Measurements from ENCODE around the gene FOXP1. TPM values are rescaled to one million over a fixed set of nuclear protein-coding genes. Genes with fewer than 3 reads are reported as not detected.

FOXP1 gene
- total and polyA plus RNA-seq, 2 donors: 26.1 to 42.3 TPM

- DNase-seq (ENCODE audit: low read depth in 6 of 9, low spot score in 9 of 9): no peak
- WGBS: 98% methylated on average over 1 of the region's 1 CpG
- Histone ChIP-seq H3K27ac (ENCODE audit: low read depth in 1 of 2, low read length in 1 of 2) (no peak overlapping the region), H3K4me1 (ENCODE audit: control insufficient read depth in 2 of 2, insufficient read depth in 2 of 2, low read length in 2 of 2) (peaks cover 69 to 83% of the 10 kb centered on the region in 2 donors), H3K27me3 (ENCODE audit: control insufficient read depth in 2 of 2, insufficient read depth in 1 of 2, low read length in 1 of 2) (no peaks in the 10 kb centered on the region), H3K36me3 (ENCODE audit: control insufficient read depth in 2 of 2, insufficient read depth in 2 of 2, low read length in 1 of 2) (no peaks in the 10 kb centered on the region), H3K4me3 (ENCODE audit: low read length in 2 of 2) (no peak overlapping the region), H3K9me3 (ENCODE audit: control insufficient read depth in 2 of 2, insufficient read depth in 1 of 2, low read length in 1 of 2) (peaks cover 0 to 3% of the 10 kb centered on the region in 2 donors)
These were observed 136.8 kb downstream of the FOXP1 start for GRCh38 chr3:71446734-71447133.

- no peaks in the 10 kb centered on the region for H3K27me3 ChIP-seq (ENCODE audit: control insufficient read depth in 2 of 2, insufficient read depth in 1 of 2, low read length in 1 of 2)
- H3K4me3 ChIP-seq (ENCODE audit: low read length in 2 of 2): no peak overlapping the region
- no peak for DNase-seq (ENCODE audit: low read depth in 6 of 9, low spot score in 9 of 9)
- 75% methylated on average over 4 of the region's 4 CpGs for WGBS
- H3K4me1 ChIP-seq (ENCODE audit: control insufficient read depth in 2 of 2, insufficient read depth in 2 of 2, low read length in 2 of 2): peaks cover 71 to 84% of the 10 kb centered on the region in 2 donors
- peaks cover 0 to 3% of the 10 kb centered on the region in 2 donors for H3K9me3 ChIP-seq (ENCODE audit: control insufficient read depth in 2 of 2, insufficient read depth in 1 of 2, low read length in 1 of 2)
- peak overlapping the region; percentile 57 to 80 for H3K27ac ChIP-seq (ENCODE audit: low read depth in 1 of 2, low read length in 1 of 2)
- no peaks in the 10 kb centered on the region for H3K36me3 ChIP-seq (ENCODE audit: control insufficient read depth in 2 of 2, insufficient read depth in 2 of 2, low read length in 1 of 2)
These were observed 137.3 kb downstream of the FOXP1 start for GRCh38 chr3:71446260-71446659.

GRCh38 chr3:71444861-71445259 lies 138.7 kb downstream of the FOXP1 start:
- Histone ChIP-seq H3K9me3 (ENCODE audit: control insufficient read depth in 2 of 2, insufficient read depth in 1 of 2, low read length in 1 of 2) (peaks cover 0 to 3% of the 10 kb centered on the region in 2 donors), H3K4me3 (ENCODE audit: low read length in 2 of 2) (peak overlapping the region; percentile 4 to 6), H3K27ac (ENCODE audit: low read depth in 1 of 2, low read length in 1 of 2) (peak overlapping the region; percentile 95 to 99), H3K4me1 (ENCODE audit: control insufficient read depth in 2 of 2, insufficient read depth in 2 of 2, low read length in 2 of 2) (peaks cover 76 to 91% of the 10 kb centered on the region in 2 donors), H3K36me3 (ENCODE audit: control insufficient read depth in 2 of 2, insufficient read depth in 2 of 2, low read length in 1 of 2) (no peaks in the 10 kb centered on the region), H3K27me3 (ENCODE audit: control insufficient read depth in 2 of 2, insufficient read depth in 1 of 2, low read length in 1 of 2) (no peaks in the 10 kb centered on the region)
- WGBS: 21% methylated on average over 4 of the region's 4 CpGs
- peak in 1 of 9 donors; percentile 41 for DNase-seq (ENCODE audit: low read depth in 6 of 9, low spot score in 9 of 9)

GRCh38 chr3:71444028-71444860 lies 139.3 kb downstream of the FOXP1 start:
- peaks cover 80 to 94% of the 10 kb centered on the region in 2 donors for H3K4me1 ChIP-seq (ENCODE audit: control insufficient read depth in 2 of 2, insufficient read depth in 2 of 2, low read length in 2 of 2)
- DNase-seq (ENCODE audit: low read depth in 6 of 9, low spot score in 9 of 9): peak; percentile 63 to 95 (median 83)
- H3K27me3 ChIP-seq (ENCODE audit: control insufficient read depth in 2 of 2, insufficient read depth in 1 of 2, low read length in 1 of 2): no peaks in the 10 kb centered on the region
- H3K4me3 ChIP-seq (ENCODE audit: low read length in 2 of 2): peak overlapping the region; percentile 4 to 6
- H3K36me3 ChIP-seq (ENCODE audit: control insufficient read depth in 2 of 2, insufficient read depth in 2 of 2, low read length in 1 of 2): no peaks in the 10 kb centered on the region
- peak overlapping the region; percentile 95 to 99 for H3K27ac ChIP-seq (ENCODE audit: low read depth in 1 of 2, low read length in 1 of 2)
- under 1% methylated on average over 17 of the region's 17 CpGs for WGBS
- H3K9me3 ChIP-seq (ENCODE audit: control insufficient read depth in 2 of 2, insufficient read depth in 1 of 2, low read length in 1 of 2): peaks cover 0 to 3% of the 10 kb centered on the region in 2 donors

GRCh38 chr3:71443332-71443731 lies 140.2 kb downstream of the FOXP1 start:
- H3K36me3 ChIP-seq (ENCODE audit: control insufficient read depth in 2 of 2, insufficient read depth in 2 of 2, low read length in 1 of 2): no peaks in the 10 kb centered on the region
- 89% methylated on average over 8 of the region's 8 CpGs for WGBS
- H3K27me3 ChIP-seq (ENCODE audit: control insufficient read depth in 2 of 2, insufficient read depth in 1 of 2, low read length in 1 of 2): no peaks in the 10 kb centered on the region
- DNase-seq (ENCODE audit: low read depth in 6 of 9, low spot score in 9 of 9): no peak
- H3K27ac ChIP-seq (ENCODE audit: low read depth in 1 of 2, low read length in 1 of 2): peak overlapping the region; percentile 95 to 97
- H3K4me1 ChIP-seq (ENCODE audit: control insufficient read depth in 2 of 2, insufficient read depth in 2 of 2, low read length in 2 of 2): peaks cover 88 to 95% of the 10 kb centered on the region in 2 donors
- no peak overlapping the region for H3K4me3 ChIP-seq (ENCODE audit: low read length in 2 of 2)
- H3K9me3 ChIP-seq (ENCODE audit: control insufficient read depth in 2 of 2, insufficient read depth in 1 of 2, low read length in 1 of 2): peaks cover 0 to 3% of the 10 kb centered on the region in 2 donors

- H3K27ac ChIP-seq (ENCODE audit: low read depth in 1 of 2, low read length in 1 of 2): peak overlapping the region; percentile 67 to 95
- H3K9me3 ChIP-seq (ENCODE audit: control insufficient read depth in 2 of 2, insufficient read depth in 1 of 2, low read length in 1 of 2): peaks cover 0 to 3% of the 10 kb centered on the region in 2 donors
- H3K27me3 ChIP-seq (ENCODE audit: control insufficient read depth in 2 of 2, insufficient read depth in 1 of 2, low read length in 1 of 2): no peaks in the 10 kb centered on the region
- no peak for DNase-seq (ENCODE audit: low read depth in 6 of 9, low spot score in 9 of 9)
- H3K36me3 ChIP-seq (ENCODE audit: control insufficient read depth in 2 of 2, insufficient read depth in 2 of 2, low read length in 1 of 2): no peaks in the 10 kb centered on the region
- 75% methylated on average over 5 of the region's 5 CpGs for WGBS
- no peak overlapping the region for H3K4me3 ChIP-seq (ENCODE audit: low read length in 2 of 2)
- peaks cover 84 to 93% of the 10 kb centered on the region in 2 donors for H3K4me1 ChIP-seq (ENCODE audit: control insufficient read depth in 2 of 2, insufficient read depth in 2 of 2, low read length in 2 of 2)
These were observed 140.9 kb downstream of the FOXP1 start for GRCh38 chr3:71442652-71443042.

GRCh38 chr3:71441925-71442651 lies 141.4 kb downstream of the FOXP1 start:
- peak overlapping the region; percentile 67 to 95 for H3K27ac ChIP-seq (ENCODE audit: low read depth in 1 of 2, low read length in 1 of 2)
- no peak overlapping the region for H3K4me3 ChIP-seq (ENCODE audit: low read length in 2 of 2)
- 71% methylated on average over 11 of the region's 11 CpGs for WGBS
- DNase-seq (ENCODE audit: low read depth in 6 of 9, low spot score in 9 of 9): no peak
- no peaks in the 10 kb centered on the region for H3K36me3 ChIP-seq (ENCODE audit: control insufficient read depth in 2 of 2, insufficient read depth in 2 of 2, low read length in 1 of 2)
- peaks cover 0 to 3% of the 10 kb centered on the region in 2 donors for H3K9me3 ChIP-seq (ENCODE audit: control insufficient read depth in 2 of 2, insufficient read depth in 1 of 2, low read length in 1 of 2)
- peaks cover 82 to 94% of the 10 kb centered on the region in 2 donors for H3K4me1 ChIP-seq (ENCODE audit: control insufficient read depth in 2 of 2, insufficient read depth in 2 of 2, low read length in 2 of 2)
- H3K27me3 ChIP-seq (ENCODE audit: control insufficient read depth in 2 of 2, insufficient read depth in 1 of 2, low read length in 1 of 2): no peaks in the 10 kb centered on the region

GRCh38 chr3:71441217-71441924 lies 142.2 kb downstream of the FOXP1 start:
- peaks cover 0 to 3% of the 10 kb centered on the region in 2 donors for H3K9me3 ChIP-seq (ENCODE audit: control insufficient read depth in 2 of 2, insufficient read depth in 1 of 2, low read length in 1 of 2)
- peaks cover 78 to 88% of the 10 kb centered on the region in 2 donors for H3K4me1 ChIP-seq (ENCODE audit: control insufficient read depth in 2 of 2, insufficient read depth in 2 of 2, low read length in 2 of 2)
- DNase-seq (ENCODE audit: low read depth in 6 of 9, low spot score in 9 of 9): peak in 5 of 9 donors; percentile 67 to 87 (median 69)
- WGBS: 61% methylated on average over 9 of the region's 9 CpGs
- H3K27ac ChIP-seq (ENCODE audit: low read depth in 1 of 2, low read length in 1 of 2): peak overlapping the region; percentile 94 to 95
- H3K4me3 ChIP-seq (ENCODE audit: low read length in 2 of 2): no peak overlapping the region
- no peaks in the 10 kb centered on the region for H3K27me3 ChIP-seq (ENCODE audit: control insufficient read depth in 2 of 2, insufficient read depth in 1 of 2, low read length in 1 of 2)
- H3K36me3 ChIP-seq (ENCODE audit: control insufficient read depth in 2 of 2, insufficient read depth in 2 of 2, low read length in 1 of 2): no peaks in the 10 kb centered on the region
